Activated T-helper 1 cell treated with anti-CD3 and anti-CD28 coated beads, Interleukin-12 subunit alpha, Interleukin-12 subunit beta, Interleukin-2, Interleukin-4 antibody, amounts not matched to agents 30 ng/mL and 10 ng/mL and 1 ng/mL, durations not matched to agents 14 hours and 24 hours and 36 hours (primary cell): ENCODE data around the gene TMEM179. TPM values are rescaled to one million over a fixed set of nuclear protein-coding genes. Genes with fewer than 3 reads are reported as not detected.
"Not testable (repeated sequence)": the region's sequence is repeated elsewhere in the genome, so short reads cannot be mapped to it uniquely, and the experiment has no call there.

Experiments
- DNase-seq: peaks from one replicate; pipeline ENCODE4 v3.0.0; 2021; ENCODE audit warnings: low spot score
- H3K27ac Mint-ChIP-seq: one replicate; pipeline ENCODE4 v1.8.0; 2021; ENCODE audit warnings: mild to moderate bottlenecking, mixed read lengths
- H3K27me3 Mint-ChIP-seq: one replicate; pipeline ENCODE4 v1.8.0; 2022; ENCODE audit warnings: mild to moderate bottlenecking, moderate library complexity, mixed read lengths; ENCODE audit not compliant: insufficient read depth
- H3K36me3 Mint-ChIP-seq: one replicate; pipeline ENCODE4 v1.8.0; 2021; ENCODE audit warnings: low read depth, mixed read lengths
- H3K4me1 Mint-ChIP-seq: one replicate; pipeline ENCODE4 v1.8.0; 2021; ENCODE audit warnings: low read depth, mixed read lengths
- H3K4me3 Mint-ChIP-seq: one replicate; pipeline ENCODE4 v1.8.0; 2021; ENCODE audit warnings: mild to moderate bottlenecking, moderate library complexity, mixed read lengths
- H3K9me3 Mint-ChIP-seq: one replicate; pipeline ENCODE4 v1.8.0; 2021; ENCODE audit warnings: mixed read lengths
- intact Hi-C: fragments of 100-400 bp; cut with micrococcal nuclease; formaldehyde crosslinking; loops from one replicate; pipeline ENCODE4 v1.15.1; 2024
- total RNA-seq: library from RNA; stranded (reverse); gene quantifications from 2 replicates; pipeline ENCODE4 v1.2.3, GENCODE V29; 2022

The TMEM179 gene
- total RNA-seq, 1 donor from 2014 or later: 0.36 TPM

DNA sequence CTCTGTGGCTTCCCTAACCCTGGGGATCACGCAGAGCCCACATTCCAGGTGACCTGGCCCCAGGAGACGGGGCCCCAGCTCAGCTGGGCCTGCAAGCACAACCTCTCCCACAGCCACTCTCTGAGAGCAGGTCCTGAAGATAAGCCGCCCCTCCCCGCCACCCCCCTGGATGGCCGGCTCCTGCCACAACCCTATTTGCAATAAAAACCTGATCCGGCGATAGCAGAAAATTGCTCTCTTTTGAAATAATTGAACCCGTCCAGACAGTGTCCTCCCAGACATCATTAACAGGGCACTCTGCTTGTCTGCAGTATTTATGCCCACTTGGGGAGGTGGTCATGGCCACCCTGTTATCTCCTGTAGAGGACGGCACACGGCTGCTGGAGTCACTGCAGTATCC lies 20.0 kb downstream of the TMEM179 start:
- H3K9me3 Mint-ChIP-seq: no peaks in the 10 kb centered on the region
- no peak for DNase-seq
- H3K36me3 Mint-ChIP-seq: no peaks in the 10 kb centered on the region
- H3K27me3 Mint-ChIP-seq: no peaks in the 10 kb centered on the region
- no peak overlapping the region for H3K27ac Mint-ChIP-seq
- H3K4me1 Mint-ChIP-seq: no peaks in the 10 kb centered on the region
- H3K4me3 Mint-ChIP-seq: no peak overlapping the region
- intact Hi-C loops: no loop called here

DNA sequence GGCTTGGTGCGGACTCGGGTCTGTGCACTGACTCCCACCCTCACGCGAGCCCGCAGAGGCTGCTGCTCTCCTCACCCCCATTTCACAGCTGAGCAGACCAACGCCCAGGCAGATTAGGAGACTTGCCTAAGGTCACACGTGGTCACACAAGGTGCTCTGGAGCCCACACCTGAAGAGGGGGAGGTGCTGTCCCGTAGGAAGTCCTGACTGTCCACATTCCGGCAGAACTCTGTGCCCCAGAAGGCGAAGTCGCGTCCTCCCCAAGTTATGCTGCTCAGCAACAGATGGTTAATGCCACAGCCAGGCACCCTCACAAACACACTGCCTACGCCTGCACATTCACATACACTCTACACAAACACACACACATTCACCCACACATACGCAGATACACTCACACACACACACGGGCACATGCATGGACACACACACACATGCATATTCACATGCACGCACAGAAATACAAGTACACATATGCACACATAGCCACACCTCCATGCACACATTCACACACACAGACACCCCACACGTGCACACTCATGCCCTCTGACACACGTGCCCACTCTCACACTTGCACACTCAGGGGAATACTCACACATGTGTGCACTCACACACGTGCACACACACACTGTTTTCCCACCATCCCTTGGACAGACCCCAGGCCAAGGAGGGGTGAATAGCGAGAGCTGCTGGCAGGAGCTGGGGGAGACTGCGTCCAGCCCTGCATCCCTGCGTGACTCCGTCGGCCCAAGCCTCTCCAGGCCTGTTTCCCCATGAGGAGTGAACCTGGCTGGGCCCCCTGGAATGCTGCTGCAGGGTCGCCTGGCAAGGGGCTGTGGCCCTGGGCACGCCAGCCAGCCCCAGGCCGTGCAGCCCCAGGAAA lies 20.9 kb downstream of the TMEM179 start:
- DNase-seq: no peak
- H3K4me1 Mint-ChIP-seq: no peaks in the 10 kb centered on the region
- H3K9me3 Mint-ChIP-seq: no peaks in the 10 kb centered on the region
- H3K4me3 Mint-ChIP-seq: no peak overlapping the region
- no peaks in the 10 kb centered on the region for H3K27me3 Mint-ChIP-seq
- no peak overlapping the region for H3K27ac Mint-ChIP-seq
- no peaks in the 10 kb centered on the region for H3K36me3 Mint-ChIP-seq
- intact Hi-C loops: no loop called here

DNA sequence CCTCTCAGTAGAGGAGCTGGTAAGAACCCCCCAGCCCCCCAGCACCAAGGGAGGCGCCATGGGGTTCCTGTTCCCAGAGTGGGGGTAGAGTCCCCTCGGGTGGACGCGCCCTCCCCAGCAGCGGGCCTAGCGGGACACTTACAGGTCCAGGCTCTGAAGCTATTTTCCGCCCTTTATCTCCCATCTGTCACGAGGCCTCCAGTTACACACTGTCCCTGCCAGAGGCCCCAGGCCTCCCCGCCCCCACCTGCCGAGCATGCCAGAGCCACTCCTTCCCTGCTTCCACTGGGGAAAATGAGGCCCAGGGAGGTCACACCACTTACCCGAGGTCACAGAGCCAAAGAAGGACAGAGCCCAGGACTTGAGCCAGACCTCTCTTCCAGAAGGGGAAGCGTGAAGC lies 21.9 kb downstream of the TMEM179 start:
- no peaks in the 10 kb centered on the region for H3K27me3 Mint-ChIP-seq
- DNase-seq: no peak
- H3K9me3 Mint-ChIP-seq: no peaks in the 10 kb centered on the region
- no peaks in the 10 kb centered on the region for H3K36me3 Mint-ChIP-seq
- intact Hi-C loops: no loop called here
- H3K4me3 Mint-ChIP-seq: no peak overlapping the region
- H3K27ac Mint-ChIP-seq: no peak overlapping the region
- no peaks in the 10 kb centered on the region for H3K4me1 Mint-ChIP-seq

DNA sequence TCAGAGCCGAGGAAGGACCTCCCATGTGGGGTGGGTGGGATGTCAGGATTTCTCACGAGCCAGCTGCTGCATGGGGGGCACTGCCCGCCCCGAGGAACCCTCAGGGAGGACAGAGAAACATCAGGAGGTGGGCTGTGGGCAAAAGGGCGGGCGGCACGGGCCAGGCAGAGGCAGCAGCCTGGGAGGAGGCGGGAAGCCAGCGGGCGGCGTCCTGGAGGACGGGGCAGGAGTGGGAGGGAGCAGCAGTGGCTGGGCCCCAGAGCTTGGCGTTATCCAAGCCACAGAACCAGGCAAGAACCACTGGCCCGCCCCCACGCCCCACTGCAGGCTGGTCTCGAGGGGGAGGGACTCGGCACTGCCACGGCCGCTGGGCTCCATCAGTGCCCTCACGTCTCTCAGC lies 22.6 kb downstream of the TMEM179 start:
- no peaks in the 10 kb centered on the region for H3K27me3 Mint-ChIP-seq
- H3K4me3 Mint-ChIP-seq: no peak overlapping the region
- no peak for DNase-seq
- H3K27ac Mint-ChIP-seq: no peak overlapping the region
- intact Hi-C loops: no loop called here
- H3K36me3 Mint-ChIP-seq: no peaks in the 10 kb centered on the region
- no peaks in the 10 kb centered on the region for H3K4me1 Mint-ChIP-seq
- no peaks in the 10 kb centered on the region for H3K9me3 Mint-ChIP-seq

DNA sequence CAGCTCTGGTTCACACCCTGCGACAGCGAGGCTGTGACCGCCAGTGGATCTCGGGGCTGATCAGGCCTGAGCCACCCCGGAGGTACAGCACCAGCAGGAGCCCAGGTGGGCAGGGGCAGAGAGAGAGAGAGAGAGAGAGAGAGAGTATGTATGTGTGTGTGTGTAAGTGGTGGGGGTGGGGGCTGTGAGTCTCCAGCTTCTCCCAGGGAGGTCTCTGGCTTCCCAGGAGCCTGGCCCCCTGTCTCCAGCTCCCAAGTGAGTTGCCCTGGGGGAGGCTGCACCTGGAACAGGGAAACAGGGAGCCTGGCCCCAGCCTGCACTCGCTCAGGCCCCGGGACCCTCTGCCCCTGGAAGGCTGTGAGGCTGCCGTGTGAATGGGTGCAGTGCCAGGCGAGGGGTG lies 23.1 kb downstream of the TMEM179 start:
- DNase-seq: no peak
- no peak overlapping the region for H3K4me3 Mint-ChIP-seq
- no peaks in the 10 kb centered on the region for H3K27me3 Mint-ChIP-seq
- H3K36me3 Mint-ChIP-seq: no peaks in the 10 kb centered on the region
- H3K27ac Mint-ChIP-seq: no peak overlapping the region
- no peaks in the 10 kb centered on the region for H3K9me3 Mint-ChIP-seq
- H3K4me1 Mint-ChIP-seq: no peaks in the 10 kb centered on the region
- intact Hi-C loops: no loop called here

DNA sequence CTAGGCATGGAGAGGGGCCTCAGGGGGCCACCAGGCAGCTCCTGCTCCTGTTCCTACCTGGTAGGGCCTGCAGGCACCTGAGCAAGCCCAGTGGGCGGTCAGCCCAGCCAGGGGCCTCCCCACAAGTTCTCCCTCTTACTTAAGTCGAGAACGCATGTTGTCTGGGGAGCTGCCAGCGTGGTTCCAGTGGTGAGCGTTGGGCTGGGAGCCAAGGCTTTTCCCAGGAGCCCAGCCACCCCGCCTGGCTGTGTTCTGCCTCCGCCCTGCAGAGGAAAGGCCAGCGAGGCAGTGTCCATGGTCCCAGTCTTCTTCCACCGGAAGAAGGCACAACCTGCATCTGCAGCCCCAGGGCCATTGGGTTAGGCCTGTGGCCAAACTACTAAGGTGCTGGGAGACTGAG lies 23.6 kb downstream of the TMEM179 start:
- no peaks in the 10 kb centered on the region for H3K4me1 Mint-ChIP-seq
- no peak overlapping the region for H3K4me3 Mint-ChIP-seq
- no peak overlapping the region for H3K27ac Mint-ChIP-seq
- H3K36me3 Mint-ChIP-seq: no peaks in the 10 kb centered on the region
- no peaks in the 10 kb centered on the region for H3K9me3 Mint-ChIP-seq
- H3K27me3 Mint-ChIP-seq: no peaks in the 10 kb centered on the region
- intact Hi-C loops: no loop called here
- no peak for DNase-seq

DNA sequence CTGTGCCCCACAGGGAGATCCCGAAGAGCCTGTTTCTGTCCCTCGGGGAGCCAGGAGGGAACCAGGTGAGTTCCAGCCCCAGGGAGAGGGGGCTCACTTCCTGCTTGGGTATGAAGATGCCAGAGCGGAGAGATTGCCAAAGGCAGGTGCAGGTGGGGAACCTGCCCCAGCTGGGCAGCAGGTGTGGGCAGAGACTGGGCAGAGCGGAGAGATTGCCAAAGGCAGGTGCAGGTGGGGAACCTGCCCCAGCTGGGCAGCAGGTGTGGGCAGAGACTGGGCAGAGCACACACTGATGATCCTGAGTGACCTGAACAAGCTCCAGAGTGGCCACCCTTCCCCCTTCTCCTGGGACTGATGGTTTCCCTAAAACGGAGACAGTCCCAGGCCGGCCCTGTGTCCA lies 24.6 kb downstream of the TMEM179 start:
- H3K4me3 Mint-ChIP-seq, H3K36me3 Mint-ChIP-seq, H3K9me3 Mint-ChIP-seq, H3K4me1 Mint-ChIP-seq, intact Hi-C loops, DNase-seq, H3K27me3 Mint-ChIP-seq, H3K27ac Mint-ChIP-seq: not testable (repeated sequence)

DNA sequence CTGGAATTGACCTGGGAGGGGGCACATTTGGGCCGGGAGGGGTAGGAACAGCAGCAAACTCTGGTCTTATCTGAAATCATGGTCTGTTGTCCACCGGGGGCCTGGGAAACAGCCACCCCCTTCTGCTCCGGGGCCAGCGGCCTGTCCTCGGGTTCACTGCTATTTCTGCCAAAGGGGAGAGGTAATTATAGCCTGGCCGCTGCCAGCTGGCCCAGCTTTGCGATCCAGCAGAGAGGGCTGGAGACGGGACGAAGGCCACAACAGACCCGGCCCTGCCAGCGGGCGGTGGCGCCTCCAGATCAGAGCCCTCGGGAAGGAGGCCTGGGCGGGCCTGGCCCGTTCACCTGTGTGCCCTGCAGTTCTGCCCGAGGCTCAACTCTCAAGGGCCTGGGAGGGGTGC lies 25.1 kb downstream of the TMEM179 start, which contains the start of gene C14orf180:
C14orf180 (plus strand) TSS at position 258 of the 400 bp plus-strand sequence. CDS start 6,667 bp downstream, outside the sequence.
- H3K36me3 Mint-ChIP-seq: no peaks in the 10 kb centered on the region
- no peaks in the 10 kb centered on the region for H3K27me3 Mint-ChIP-seq
- DNase-seq: no peak
- no peaks in the 10 kb centered on the region for H3K4me1 Mint-ChIP-seq
- intact Hi-C loops: no loop called here
- H3K4me3 Mint-ChIP-seq: no peak within 1 kb of the TSS
- H3K9me3 Mint-ChIP-seq: no peaks in the 10 kb centered on the region
- H3K27ac Mint-ChIP-seq: no peak within 1 kb of the TSS

DNA sequence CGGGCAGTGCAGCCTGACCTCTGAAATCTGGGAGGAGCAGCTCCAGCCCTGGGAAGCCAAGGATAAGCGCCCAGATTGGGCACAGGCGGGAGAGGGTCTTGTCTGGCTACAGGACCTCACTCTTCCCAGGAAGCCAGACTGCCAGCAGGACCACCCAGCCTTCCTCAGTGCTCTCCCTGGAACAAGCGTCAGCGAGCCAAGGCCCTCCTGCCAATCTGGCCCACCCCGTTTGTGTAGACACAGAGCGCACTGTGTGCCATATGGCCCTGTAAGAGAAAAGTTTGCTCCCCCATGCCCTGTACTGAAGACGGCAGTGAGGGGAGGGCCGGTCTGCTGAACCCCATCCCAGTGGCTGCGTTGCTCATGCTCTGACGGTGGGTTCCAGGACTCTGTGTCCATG lies 26.3 kb downstream of the TMEM179 start:
- no peak overlapping the region for H3K27ac Mint-ChIP-seq
- DNase-seq: no peak
- H3K4me1 Mint-ChIP-seq: no peaks in the 10 kb centered on the region
- H3K27me3 Mint-ChIP-seq: no peaks in the 10 kb centered on the region
- no peaks in the 10 kb centered on the region for H3K36me3 Mint-ChIP-seq
- intact Hi-C loops: no loop called here
- no peaks in the 10 kb centered on the region for H3K9me3 Mint-ChIP-seq
- H3K4me3 Mint-ChIP-seq: no peak overlapping the region

DNA sequence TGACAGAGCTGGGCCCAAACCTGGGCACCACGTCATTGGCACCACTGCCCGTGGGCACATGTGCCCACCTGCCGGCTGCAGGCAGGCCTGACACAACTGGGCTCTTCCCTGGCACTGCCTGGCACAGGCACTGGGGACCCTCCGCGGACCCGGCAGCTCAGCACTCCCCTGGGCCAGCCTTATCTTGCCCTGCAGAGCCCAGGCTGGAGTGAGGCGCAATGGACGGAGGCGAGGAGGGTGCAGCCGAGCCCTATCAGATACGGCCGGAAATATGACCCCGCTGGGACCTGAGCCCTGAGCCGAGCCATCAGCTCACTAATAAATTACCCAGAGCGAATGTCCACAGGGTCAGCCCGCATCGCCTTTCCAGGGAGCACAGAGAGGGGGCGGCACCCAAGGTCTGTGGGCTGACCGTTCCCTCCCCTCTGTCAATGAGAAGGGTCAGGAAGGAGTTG lies 26.7 kb downstream of the TMEM179 start:
- Mint-ChIP-seq H3K9me3 (no peaks in the 10 kb centered on the region), H3K36me3 (no peaks in the 10 kb centered on the region), H3K4me1 (no peaks in the 10 kb centered on the region), H3K27ac (no peak overlapping the region), H3K4me3 (no peak overlapping the region), H3K27me3 (no peaks in the 10 kb centered on the region)
- intact Hi-C loops: no loop called here
- DNase-seq: no peak

DNA sequence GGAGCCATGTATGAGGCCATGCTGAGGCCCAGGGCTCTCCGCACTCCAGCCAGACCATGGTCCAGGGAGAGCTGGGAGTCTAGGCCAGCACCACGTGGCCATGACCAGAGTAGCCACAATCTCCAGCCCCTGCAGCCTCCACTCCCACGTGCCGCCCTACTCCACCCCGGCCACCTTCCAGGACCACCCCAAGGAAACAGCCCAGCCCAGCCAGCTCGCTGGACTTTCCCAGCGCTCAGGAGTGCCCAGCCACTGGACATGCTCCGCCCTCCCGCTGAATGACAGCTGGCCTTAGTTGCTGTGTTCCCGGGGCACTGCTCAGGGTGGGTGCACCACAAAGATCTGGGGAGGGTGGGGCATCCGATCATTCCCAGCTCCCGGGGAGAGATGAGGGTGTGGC lies 27.1 kb downstream of the TMEM179 start:
- Mint-ChIP-seq H3K27me3 (no peaks in the 10 kb centered on the region), H3K27ac (no peak overlapping the region), H3K4me1 (no peaks in the 10 kb centered on the region), H3K4me3 (no peak overlapping the region), H3K9me3 (no peaks in the 10 kb centered on the region), H3K36me3 (no peaks in the 10 kb centered on the region)
- intact Hi-C loops: no loop called here
- no peak for DNase-seq

DNA sequence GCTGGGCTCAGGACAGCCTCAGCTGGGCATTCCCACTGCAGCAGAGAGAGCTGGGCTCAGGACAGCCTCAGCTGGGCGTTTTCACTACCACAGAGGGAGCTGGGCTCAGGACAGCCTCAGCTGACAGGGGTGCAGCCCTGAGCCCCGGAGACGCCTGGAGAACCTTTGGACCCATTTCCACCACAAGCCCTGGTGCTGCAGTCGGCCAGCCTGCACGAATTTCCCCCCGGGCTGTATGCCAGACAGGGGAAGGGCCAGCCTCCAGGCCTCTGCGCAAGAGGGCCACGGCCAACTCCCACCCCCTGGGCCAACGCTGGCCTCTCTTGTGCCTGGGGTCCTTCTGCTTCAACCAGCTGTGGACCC lies 27.6 kb downstream of the TMEM179 start:
- DNase-seq: no peak

DNA sequence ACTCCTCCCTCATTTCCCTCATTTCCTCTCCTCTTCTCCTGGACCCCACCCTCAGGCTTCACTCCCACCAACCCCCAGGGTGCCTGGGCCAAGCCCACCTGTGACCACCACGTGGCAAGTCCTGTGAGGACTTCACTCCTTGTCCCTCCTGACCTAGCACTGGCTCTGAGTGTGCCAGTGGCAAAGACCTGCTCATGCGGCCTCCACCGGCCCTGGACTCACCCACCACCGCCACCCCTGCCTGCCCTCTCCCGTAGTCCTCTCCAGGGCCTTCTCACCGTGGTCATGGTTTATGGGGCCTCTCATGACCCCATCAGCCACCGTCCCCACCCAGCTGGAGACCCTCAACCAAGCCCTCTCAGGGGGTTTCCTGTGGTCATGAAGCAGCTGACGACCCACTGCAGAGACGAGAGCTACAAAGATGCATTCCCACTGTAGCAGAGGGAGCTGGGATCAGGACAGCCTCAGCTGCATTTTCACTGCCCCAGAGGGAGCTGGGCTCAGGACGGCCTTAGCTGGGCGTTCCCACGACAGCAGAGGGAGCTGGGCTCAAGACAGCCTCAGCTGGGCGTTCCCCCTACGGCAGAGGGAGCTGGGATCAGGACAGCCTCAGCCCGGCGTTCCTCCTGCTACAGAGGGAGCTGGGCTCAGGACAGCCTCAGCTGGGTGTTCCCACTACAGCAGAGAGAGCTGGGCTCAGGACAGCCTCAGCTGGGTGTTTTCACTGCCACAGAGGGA lies 28.2 kb downstream of the TMEM179 start:
- no peaks in the 10 kb centered on the region for H3K9me3 Mint-ChIP-seq
- no peak overlapping the region for H3K4me3 Mint-ChIP-seq
- no peak overlapping the region for H3K27ac Mint-ChIP-seq
- no peaks in the 10 kb centered on the region for H3K27me3 Mint-ChIP-seq
- DNase-seq: no peak
- H3K4me1 Mint-ChIP-seq: no peaks in the 10 kb centered on the region
- no peaks in the 10 kb centered on the region for H3K36me3 Mint-ChIP-seq
- intact Hi-C loops: no loop called here

More for the DNA sequence above, 27.6 kb downstream of the TMEM179 start:
- Mint-ChIP-seq H3K9me3 (no peaks in the 10 kb centered on the region), H3K4me3 (no peak overlapping the region), H3K27ac (no peak overlapping the region), H3K4me1 (no peaks in the 10 kb centered on the region), H3K27me3 (no peaks in the 10 kb centered on the region), H3K36me3 (no peaks in the 10 kb centered on the region)
- intact Hi-C loops: no loop called here
